ENCODE data around the gene PIAS4.

PIAS4 gene

GRCh38 chr19:3979289-3979673, 28.3 kb upstream of the PIAS4 start:
- no peak for TF ChIP-seq CTCF (IDR thresholded peaks at IDR 0.05; ENCODE audit: control insufficient read depth, extremely low read depth, insufficient read depth)
- H3K4me3 ChIP-seq (ENCODE audit: low read depth, low read length) = no peak overlapping the region
- DNase-seq (ENCODE audit: low read depth) = no peak

- no peak for TF ChIP-seq CTCF (IDR thresholded peaks at IDR 0.05; ENCODE audit: control insufficient read depth, extremely low read depth, insufficient read depth)
Observed at GRCh38 chr19:3979674-3980352, 27.7 kb upstream of the PIAS4 start.

GRCh38 chr19:3980353-3981251, 26.9 kb upstream of the PIAS4 start:
- DNase-seq (ENCODE audit: low read depth) = no peak
- TF ChIP-seq CTCF (IDR thresholded peaks at IDR 0.05; ENCODE audit: control insufficient read depth, extremely low read depth, insufficient read depth) = no peak
- no peak overlapping the region for H3K4me3 ChIP-seq (ENCODE audit: low read depth, low read length)

More at GRCh38 chr19:3979674-3980352, 27.7 kb upstream of the PIAS4 start:
- DNase-seq (ENCODE audit: low read depth) = no peak
- H3K4me3 ChIP-seq (ENCODE audit: low read depth, low read length) = no peak overlapping the region

GRCh38 chr19:3981373-3981735, 26.2 kb upstream of the PIAS4 start:
- no peak overlapping the region for H3K4me3 ChIP-seq (ENCODE audit: low read depth, low read length)
- DNase-seq (ENCODE audit: low read depth) = no peak
- no peak for TF ChIP-seq CTCF (IDR thresholded peaks at IDR 0.05; ENCODE audit: control insufficient read depth, extremely low read depth, insufficient read depth)

- H3K4me3 ChIP-seq (ENCODE audit: low read depth, low read length) = no peak overlapping the region
- TF ChIP-seq CTCF (IDR thresholded peaks at IDR 0.05; ENCODE audit: control insufficient read depth, extremely low read depth, insufficient read depth) = no peak
- no peak for DNase-seq (ENCODE audit: low read depth)
Observed at GRCh38 chr19:3981736-3982681, 25.5 kb upstream of the PIAS4 start.

- no peak for DNase-seq (ENCODE audit: low read depth)
- peak overlapping the region; percentile 82 for H3K4me3 ChIP-seq (ENCODE audit: low read depth, low read length)
- no peak for TF ChIP-seq CTCF (IDR thresholded peaks at IDR 0.05; ENCODE audit: control insufficient read depth, extremely low read depth, insufficient read depth)
Observed at GRCh38 chr19:3982701-3983541, 24.6 kb upstream of the PIAS4 start.
